ENCODE measurements around the gene RPS26.

- TF ChIP-seq FOXK2 (IDR thresholded peaks at IDR 0.05) (no peak), TARDBP (IDR thresholded peaks at IDR 0.05) (no peak), L3MBTL2 (conservative IDR thresholded peaks at IDR 0.05) (no peak), ELF4 (IDR thresholded peaks at IDR 0.05) (no peak), CTBP1 (IDR thresholded peaks at IDR 0.05; ENCODE audit: borderline replicate concordance) (no peak), SP1 (IDR thresholded peaks at IDR 0.05) (no peak), FOXM1 (IDR thresholded peaks at IDR 0.05; ENCODE audit: borderline replicate concordance) (no peak), ZNF384 (IDR thresholded peaks at IDR 0.05) (no peak)
Measured at GRCh38 chr12:56029666-56030293, 11.9 kb upstream of the RPS26 start.

Data from HEK293T (cell line).